OCI-LY1 (cell line): ENCODE results near the gene COG8.

ENCODE experiments used
- H2AFZ ChIP-seq: fragments of 200-600 bp; sonication (generic), shearing (Covaris generic); 2 replicates; pipeline ENCODE4 v1.6.0; 2014; ENCODE audit warnings: antibody characterized with exemption, mild to moderate bottlenecking, low read length
- H3F3A ChIP-seq: fragments of 200-600 bp; sonication (generic), shearing (Covaris generic); 2 replicates; pipeline ENCODE4 v1.6.0; 2014; ENCODE audit warnings: mild to moderate bottlenecking, antibody characterized with exemption, low read length, moderate library complexity; ENCODE audit not compliant: insufficient read depth
- H3K27ac ChIP-seq: fragments of 200-600 bp; sonication (generic); 2 replicates; pipeline ENCODE4 v1.5.1; 2014; ENCODE audit warnings: low read length, mixed run types, mild to moderate bottlenecking, low read depth; ENCODE audit not compliant: poor library complexity, severe bottlenecking
- H3K27me3 ChIP-seq: fragments of 200-600 bp; sonication (generic); 2 replicates; pipeline ENCODE4 v1.6.0; 2014; ENCODE audit warnings: antibody characterized with exemption, mild to moderate bottlenecking, low read length, moderate library complexity; ENCODE audit not compliant: insufficient read depth
- H3K36me3 ChIP-seq: fragments of 200-600 bp; sonication (generic); 2 replicates; pipeline ENCODE4 v1.6.1; 2014; ENCODE audit warnings: mild to moderate bottlenecking, antibody characterized with exemption, low read length, moderate library complexity, mixed read lengths; ENCODE audit not compliant: insufficient read depth
- H3K4me1 ChIP-seq: fragments of 200-600 bp; sonication (generic); 2 replicates; pipeline ENCODE4 v1.5.1; 2014; ENCODE audit warnings: mild to moderate bottlenecking, low read length, moderate library complexity; ENCODE audit not compliant: insufficient read depth, severe bottlenecking
- H3K4me2 ChIP-seq: fragments of 200-600 bp; sonication (generic), shearing (Covaris generic); 2 replicates; pipeline ENCODE4 v1.6.1; 2014; ENCODE audit warnings: low read length
- H3K4me3 ChIP-seq: fragments of 200-600 bp; sonication (generic); 2 replicates; pipeline ENCODE4 v1.5.1; 2014; ENCODE audit warnings: low read length, low read depth, mild to moderate bottlenecking, mixed read lengths; ENCODE audit not compliant: poor library complexity, severe bottlenecking
- H3K79me2 ChIP-seq: fragments of 200-600 bp; shearing (Covaris generic); 2 replicates; pipeline ENCODE4 v1.6.1; 2016; ENCODE audit warnings: mixed run types, low read length, mixed read lengths; ENCODE audit not compliant: insufficient read depth
- H3K9ac ChIP-seq: fragments of 200-600 bp; sonication (generic), shearing (Covaris generic); 2 replicates; pipeline ENCODE4 v1.6.1; 2014; ENCODE audit warnings: mild to moderate bottlenecking, low read length, mixed read lengths
- H3K9me2 ChIP-seq: fragments of 200-600 bp; sonication (generic), shearing (Covaris generic); 2 replicates; pipeline ENCODE4 v1.6.1; 2014; ENCODE audit warnings: low read depth, mild to moderate bottlenecking, low read length, mixed read lengths
- H3K9me3 ChIP-seq: fragments of 200-600 bp; shearing (Covaris generic); 2 replicates; pipeline ENCODE4 v1.6.1; 2014; ENCODE audit warnings: low read length, mixed read lengths
- H4K20me1 ChIP-seq: fragments of 200-600 bp; sonication (generic), shearing (Covaris generic); 2 replicates; pipeline ENCODE4 v1.6.0; 2016; ENCODE audit warnings: mild to moderate bottlenecking, low read length; ENCODE audit not compliant: insufficient read depth
- CTCF ChIP-seq: fragments of 200-600 bp; sonication (generic), shearing (Covaris generic); IDR thresholded peaks from 2 replicates; pipeline ENCODE4 v1.5.1; 2017; ENCODE audit warnings: mild to moderate bottlenecking, antibody characterized with exemption, low read length, moderate library complexity, mixed read lengths
- EZH2 ChIP-seq: fragments of 200-600 bp; sonication (generic), shearing (Covaris generic); IDR thresholded peaks from 2 replicates; pipeline ENCODE4 v1.8.0; 2017; ENCODE audit warnings: borderline replicate concordance, mixed run types, mild to moderate bottlenecking, antibody characterized with exemption, low read length, moderate library complexity, mixed read lengths

COG8 gene

GRCh38 chr16:69367980-69368379 lies 28.6 kb upstream of the COG8 start:
- TF ChIP-seq CTCF (no peak), EZH2 (no peak)
- no peaks in the 10 kb centered on the region for H4K20me1 ChIP-seq
- no peaks in the 10 kb centered on the region for H3K79me2 ChIP-seq
- peaks cover 17% of the 10 kb centered on the region for H3K4me1 ChIP-seq
- no peaks in the 10 kb centered on the region for H3K9me3 ChIP-seq
- H3K9me2 ChIP-seq: no peaks in the 10 kb centered on the region
- no peak overlapping the region for H2AFZ ChIP-seq
- H3K4me3 ChIP-seq: no peak overlapping the region
- no peaks in the 10 kb centered on the region for H3K27me3 ChIP-seq
- H3K9ac ChIP-seq: no peak overlapping the region
- H3K4me2 ChIP-seq: no peak overlapping the region
- no peaks in the 10 kb centered on the region for H3F3A ChIP-seq
- H3K36me3 ChIP-seq: peaks cover 90% of the 10 kb centered on the region
- H3K27ac ChIP-seq: no peak overlapping the region

GRCh38 chr16:69366431-69366830 lies 27.1 kb upstream of the COG8 start:
- no peak overlapping the region for H2AFZ ChIP-seq
- H3F3A ChIP-seq: no peaks in the 10 kb centered on the region
- H3K4me1 ChIP-seq: peaks cover 1% of the 10 kb centered on the region
- no peaks in the 10 kb centered on the region for H4K20me1 ChIP-seq
- no peaks in the 10 kb centered on the region for H3K79me2 ChIP-seq
- H3K4me2 ChIP-seq: no peak overlapping the region
- H3K9ac ChIP-seq: no peak overlapping the region
- TF ChIP-seq CTCF (no peak), EZH2 (no peak)
- no peaks in the 10 kb centered on the region for H3K9me2 ChIP-seq
- no peaks in the 10 kb centered on the region for H3K9me3 ChIP-seq
- no peak overlapping the region for H3K27ac ChIP-seq
- H3K27me3 ChIP-seq: no peaks in the 10 kb centered on the region
- H3K36me3 ChIP-seq: peaks cover 75% of the 10 kb centered on the region
- H3K4me3 ChIP-seq: no peak overlapping the region

- Histone ChIP-seq H2AFZ (no peak overlapping the region), H3K4me2 (no peak overlapping the region), H3K9me3 (no peaks in the 10 kb centered on the region), H3K4me3 (no peak overlapping the region), H3K9me2 (no peaks in the 10 kb centered on the region), H3F3A (no peaks in the 10 kb centered on the region), H3K27me3 (no peaks in the 10 kb centered on the region), H3K4me1 (no peaks in the 10 kb centered on the region), H4K20me1 (no peaks in the 10 kb centered on the region), H3K79me2 (no peaks in the 10 kb centered on the region), H3K36me3 (peaks cover 70% of the 10 kb centered on the region), H3K9ac (no peak overlapping the region), H3K27ac (no peak overlapping the region)
- no peak for TF ChIP-seq EZH2
- TF ChIP-seq CTCF: no peak
These were observed 26.5 kb upstream of the COG8 start for GRCh38 chr16:69365901-69366300.
